ENCODE data around the gene HECA.
"Not testable (repeated sequence)": the region's sequence is repeated elsewhere in the genome, so short reads cannot be mapped to it uniquely, and the experiment has no call there.

The HECA gene

GRCh38 chr6:139219746-139220145, 84.9 kb downstream of the HECA start:
- no peak for DNase-seq

- DNase-seq, result not testable (repeated sequence)
Observed at GRCh38 chr6:139228387-139228786, 93.5 kb downstream of the HECA start.
